ENCODE results near the gene APMAP. TPM values are rescaled to one million over a fixed set of nuclear protein-coding genes. Genes with fewer than 3 reads are reported as not detected.

APMAP gene
- total and polyA plus RNA-seq, 2 experiments from 2014 or later = 50.4 to 90.2 TPM

DNA sequence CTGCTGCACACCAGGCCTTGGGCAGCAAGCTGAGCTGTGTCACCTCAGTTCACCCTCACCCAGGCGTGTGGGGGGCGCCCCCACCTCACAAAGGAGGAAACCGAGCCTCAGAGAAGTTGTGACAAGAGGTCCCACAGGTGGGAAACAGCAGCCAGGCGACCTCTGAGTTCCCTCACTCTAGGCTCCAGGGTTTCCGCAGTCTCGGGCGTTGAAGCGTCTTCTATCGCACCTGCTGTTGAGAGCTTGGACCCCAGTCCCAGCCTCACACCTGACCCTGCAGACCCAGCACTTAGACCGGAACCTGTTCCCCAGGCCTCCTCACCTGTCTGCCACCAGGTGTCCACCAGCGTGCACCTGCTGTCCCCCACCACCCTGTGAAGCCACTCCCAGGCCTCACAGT is 22.3 kb upstream of the APMAP start:
- no peak overlapping the region for H3K4me3 ChIP-seq
- H3K27ac ChIP-seq = no peak overlapping the region
- H3K36me3 ChIP-seq = no peaks in the 10 kb centered on the region
- H3K4me1 ChIP-seq (ENCODE audit: low read depth) = no peaks in the 10 kb centered on the region
- TF ChIP-seq, protein P1, sequence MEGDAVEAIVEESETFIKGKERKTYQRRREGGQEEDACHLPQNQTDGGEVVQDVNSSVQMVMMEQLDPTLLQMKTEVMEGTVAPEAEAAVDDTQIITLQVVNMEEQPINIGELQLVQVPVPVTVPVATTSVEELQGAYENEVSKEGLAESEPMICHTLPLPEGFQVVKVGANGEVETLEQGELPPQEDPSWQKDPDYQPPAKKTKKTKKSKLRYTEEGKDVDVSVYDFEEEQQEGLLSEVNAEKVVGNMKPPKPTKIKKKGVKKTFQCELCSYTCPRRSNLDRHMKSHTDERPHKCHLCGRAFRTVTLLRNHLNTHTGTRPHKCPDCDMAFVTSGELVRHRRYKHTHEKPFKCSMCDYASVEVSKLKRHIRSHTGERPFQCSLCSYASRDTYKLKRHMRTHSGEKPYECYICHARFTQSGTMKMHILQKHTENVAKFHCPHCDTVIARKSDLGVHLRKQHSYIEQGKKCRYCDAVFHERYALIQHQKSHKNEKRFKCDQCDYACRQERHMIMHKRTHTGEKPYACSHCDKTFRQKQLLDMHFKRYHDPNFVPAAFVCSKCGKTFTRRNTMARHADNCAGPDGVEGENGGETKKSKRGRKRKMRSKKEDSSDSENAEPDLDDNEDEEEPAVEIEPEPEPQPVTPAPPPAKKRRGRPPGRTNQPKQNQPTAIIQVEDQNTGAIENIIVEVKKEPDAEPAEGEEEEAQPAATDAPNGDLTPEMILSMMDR (IDR thresholded peaks at IDR 0.05; ENCODE audit: low read depth, low read length) = no peak
- no peak for DNase-seq (ENCODE audit: low read depth in 1 of 2, low spot score in 1 of 2)
- H3K9me3 ChIP-seq (ENCODE audit: low read depth) = no peaks in the 10 kb centered on the region
- no peaks in the 10 kb centered on the region for H3K27me3 ChIP-seq

DNA sequence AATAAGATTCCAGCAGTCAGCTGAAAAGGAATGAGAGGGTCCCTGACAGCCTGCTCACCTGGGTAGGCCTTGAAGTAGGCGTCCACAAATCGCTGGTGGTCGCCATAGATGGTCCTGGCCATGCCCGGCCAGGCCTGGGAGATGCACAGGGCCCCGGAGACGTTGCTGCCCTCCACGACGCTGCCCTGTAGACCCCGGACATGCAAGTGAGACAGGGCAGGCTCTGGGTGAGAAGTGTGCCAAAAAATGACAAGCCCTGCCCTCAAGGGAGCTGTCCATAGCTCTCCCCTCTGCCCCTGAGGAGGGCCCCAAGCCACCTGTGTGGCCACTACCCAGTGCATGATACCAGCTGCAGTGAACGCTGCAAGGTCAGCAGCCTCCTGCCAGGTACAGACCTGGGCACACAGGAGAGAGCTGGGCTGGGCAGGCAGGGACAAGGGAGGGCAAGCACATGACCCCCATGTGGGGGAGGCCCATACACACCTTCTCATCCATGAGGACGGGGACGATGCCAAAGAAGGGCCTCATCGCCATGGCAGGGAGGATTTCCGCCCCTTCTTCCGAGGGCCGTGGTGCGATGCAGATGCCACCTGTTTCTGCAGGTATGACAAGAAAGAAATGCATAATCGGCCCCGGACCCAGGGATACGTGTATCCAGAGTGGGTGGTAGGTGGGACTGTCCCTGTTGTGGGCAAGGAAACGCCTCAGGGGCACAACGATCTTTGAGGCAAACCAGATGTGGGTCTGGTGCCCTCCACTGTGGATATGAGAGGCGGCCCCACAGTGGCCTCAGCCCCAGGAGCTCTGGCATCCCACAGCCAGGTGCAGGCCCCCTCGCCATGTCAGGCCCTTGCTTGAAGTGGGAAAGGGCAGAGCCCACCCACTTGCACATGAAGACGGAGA is 21.2 kb upstream of the APMAP start:
- Histone ChIP-seq H3K4me3 (no peak overlapping the region), H3K27ac (no peak overlapping the region), H3K4me1 (ENCODE audit: low read depth) (no peaks in the 10 kb centered on the region), H3K36me3 (no peaks in the 10 kb centered on the region), H3K27me3 (no peaks in the 10 kb centered on the region), H3K9me3 (ENCODE audit: low read depth) (no peaks in the 10 kb centered on the region)
- DNase-seq (ENCODE audit: low read depth in 1 of 2, low spot score in 1 of 2) = no peak
- TF ChIP-seq, protein P1 (IDR thresholded peaks at IDR 0.05; ENCODE audit: low read depth, low read length) = no peak

DNA sequence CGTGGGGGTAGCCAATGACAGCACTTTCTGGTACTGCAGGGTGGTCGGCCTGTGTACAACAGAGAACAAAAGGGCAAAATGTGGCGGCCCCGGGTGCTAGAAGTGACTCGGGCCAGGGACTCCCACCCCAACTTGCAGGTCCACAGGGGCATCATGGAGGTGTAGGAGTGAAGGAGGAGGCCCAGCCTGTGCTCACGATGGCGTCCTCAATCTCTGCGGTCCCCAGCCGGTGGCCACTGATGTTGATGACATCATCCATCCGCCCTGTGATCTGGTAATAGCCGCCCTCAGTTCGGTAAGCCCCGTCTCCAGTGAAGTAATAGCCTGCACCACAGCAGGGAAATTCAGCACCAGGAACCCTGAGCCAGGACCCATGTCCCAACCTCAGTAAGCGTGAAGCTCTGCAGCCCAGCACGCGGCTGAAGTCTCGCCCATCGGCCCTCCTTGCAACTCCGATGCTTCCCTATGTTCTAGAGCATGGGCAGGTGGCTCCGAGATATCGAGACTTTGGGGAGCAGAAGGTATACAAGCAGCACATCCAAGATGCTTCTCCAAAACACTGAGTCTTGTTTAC is 20.2 kb upstream of the APMAP start:
- Histone ChIP-seq H3K4me3 (no peak overlapping the region), H3K36me3 (no peaks in the 10 kb centered on the region), H3K9me3 (ENCODE audit: low read depth) (no peaks in the 10 kb centered on the region), H3K27ac (no peak overlapping the region), H3K27me3 (no peaks in the 10 kb centered on the region), H3K4me1 (ENCODE audit: low read depth) (no peaks in the 10 kb centered on the region)
- TF ChIP-seq, protein P1 (IDR thresholded peaks at IDR 0.05; ENCODE audit: low read depth, low read length) = no peak
- DNase-seq (ENCODE audit: low read depth in 1 of 2, low spot score in 1 of 2) = no peak

DNA sequence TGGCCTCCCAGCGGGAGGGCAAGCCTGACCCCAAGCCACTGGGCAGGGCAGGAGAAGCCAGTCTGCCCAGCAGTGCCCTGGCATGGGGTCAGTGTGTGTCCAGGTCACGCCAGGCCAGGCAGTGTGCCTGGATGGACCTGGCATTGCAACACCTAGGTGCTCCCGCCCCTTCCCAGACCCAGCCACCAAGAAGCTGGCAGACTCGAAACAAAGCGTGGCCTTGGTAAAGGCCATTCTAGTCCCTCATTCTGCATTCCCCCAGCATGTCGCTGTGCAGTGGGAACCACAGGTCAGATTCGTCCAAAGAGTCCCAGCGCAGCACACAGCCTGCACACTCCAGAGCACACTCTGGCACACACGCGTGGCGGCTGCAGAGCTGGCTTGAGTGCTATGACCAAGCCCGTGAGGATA is 19.3 kb upstream of the APMAP start:
- Histone ChIP-seq H3K27me3 (no peaks in the 10 kb centered on the region), H3K9me3 (ENCODE audit: low read depth) (no peaks in the 10 kb centered on the region), H3K4me1 (ENCODE audit: low read depth) (no peaks in the 10 kb centered on the region), H3K36me3 (no peaks in the 10 kb centered on the region), H3K27ac (no peak overlapping the region), H3K4me3 (no peak overlapping the region)
- no peak for DNase-seq (ENCODE audit: low read depth in 1 of 2, low spot score in 1 of 2)
- TF ChIP-seq, protein P1 (IDR thresholded peaks at IDR 0.05; ENCODE audit: low read depth, low read length) = no peak

DNA sequence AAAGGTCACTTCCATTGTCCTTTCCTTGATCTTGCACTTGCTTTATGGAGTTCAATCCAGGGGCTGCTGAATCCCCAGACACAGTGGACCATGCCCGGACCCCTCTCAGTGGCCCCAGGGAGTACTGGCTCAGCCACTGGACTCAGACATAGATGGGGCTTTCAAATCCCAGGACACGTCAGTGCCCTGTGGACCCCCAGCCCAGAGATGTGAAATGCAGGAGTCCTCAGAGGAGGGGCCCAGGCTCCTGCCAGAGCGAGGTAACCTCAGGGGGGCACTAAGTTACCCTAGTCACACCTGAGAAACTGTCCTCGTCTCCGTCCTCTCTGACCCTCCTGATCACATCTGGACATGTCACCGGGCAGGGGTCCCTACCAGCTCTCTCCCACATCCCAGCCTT is 18.7 kb upstream of the APMAP start:
- DNase-seq (ENCODE audit: low read depth in 1 of 2, low spot score in 1 of 2) = no peak
- Histone ChIP-seq H3K27ac (no peak overlapping the region), H3K4me3 (no peak overlapping the region), H3K4me1 (ENCODE audit: low read depth) (no peaks in the 10 kb centered on the region), H3K27me3 (no peaks in the 10 kb centered on the region), H3K36me3 (no peaks in the 10 kb centered on the region), H3K9me3 (ENCODE audit: low read depth) (no peaks in the 10 kb centered on the region)
- TF ChIP-seq, protein P1 (IDR thresholded peaks at IDR 0.05; ENCODE audit: low read depth, low read length) = no peak
